ENCODE measurements around the gene TWNK.

DNA sequence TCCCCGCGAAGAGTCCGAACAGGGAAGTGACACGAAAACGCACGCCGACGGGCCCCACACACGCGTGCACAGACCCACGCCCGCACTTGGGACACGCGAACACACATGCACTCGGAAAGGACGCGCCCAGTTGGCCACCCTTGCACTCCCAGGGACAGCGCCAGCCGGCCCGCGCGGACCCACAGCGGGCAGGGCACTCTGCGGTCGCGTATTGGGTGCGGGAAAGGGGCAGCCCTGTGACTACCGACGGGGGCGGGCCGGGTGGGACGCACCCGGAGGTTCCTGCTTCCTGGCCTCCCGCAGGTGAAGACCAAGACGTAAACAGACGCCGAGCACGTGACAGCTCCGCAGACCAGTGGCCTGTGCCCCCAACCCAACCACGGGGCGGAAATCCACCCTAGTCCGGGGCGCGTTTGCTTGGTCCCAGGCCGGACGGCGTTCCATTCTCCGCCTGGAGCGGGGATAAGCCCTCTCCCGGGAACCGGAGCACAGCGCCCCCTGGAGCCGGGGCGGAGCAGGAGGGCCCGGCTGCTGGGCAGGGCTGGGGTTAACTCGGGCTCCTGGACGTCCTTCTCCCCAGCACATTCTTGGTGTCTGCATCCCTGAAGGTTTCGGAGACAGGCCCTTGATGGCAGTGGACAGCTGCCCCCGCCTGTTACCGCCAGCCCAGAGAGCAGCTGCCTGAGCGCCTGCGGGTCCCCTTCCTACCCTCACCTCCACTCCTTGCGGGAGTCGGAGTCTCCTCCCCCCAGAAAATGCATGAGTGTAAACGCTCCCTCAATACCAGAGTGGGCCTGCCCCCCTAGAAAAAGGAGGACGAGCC, 10.2 kb downstream of the TWNK start:
- TF ChIP-seq, protein P1, sequence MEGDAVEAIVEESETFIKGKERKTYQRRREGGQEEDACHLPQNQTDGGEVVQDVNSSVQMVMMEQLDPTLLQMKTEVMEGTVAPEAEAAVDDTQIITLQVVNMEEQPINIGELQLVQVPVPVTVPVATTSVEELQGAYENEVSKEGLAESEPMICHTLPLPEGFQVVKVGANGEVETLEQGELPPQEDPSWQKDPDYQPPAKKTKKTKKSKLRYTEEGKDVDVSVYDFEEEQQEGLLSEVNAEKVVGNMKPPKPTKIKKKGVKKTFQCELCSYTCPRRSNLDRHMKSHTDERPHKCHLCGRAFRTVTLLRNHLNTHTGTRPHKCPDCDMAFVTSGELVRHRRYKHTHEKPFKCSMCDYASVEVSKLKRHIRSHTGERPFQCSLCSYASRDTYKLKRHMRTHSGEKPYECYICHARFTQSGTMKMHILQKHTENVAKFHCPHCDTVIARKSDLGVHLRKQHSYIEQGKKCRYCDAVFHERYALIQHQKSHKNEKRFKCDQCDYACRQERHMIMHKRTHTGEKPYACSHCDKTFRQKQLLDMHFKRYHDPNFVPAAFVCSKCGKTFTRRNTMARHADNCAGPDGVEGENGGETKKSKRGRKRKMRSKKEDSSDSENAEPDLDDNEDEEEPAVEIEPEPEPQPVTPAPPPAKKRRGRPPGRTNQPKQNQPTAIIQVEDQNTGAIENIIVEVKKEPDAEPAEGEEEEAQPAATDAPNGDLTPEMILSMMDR (IDR thresholded peaks at IDR 0.05), result peak; percentile 81 to 97 (median 90)
- TF ChIP-seq POLR2A (IDR thresholded peaks at IDR 0.05), result peak in 1 of 2 donors; percentile 14

All from heart left ventricle (tissue), 13 donors.